Activated naive CD4-positive, alpha-beta T cell treated with anti-CD3 and anti-CD28 coated beads, Interleukin-2, amount 50 U/mL, for 16 hours (primary cell): ENCODE data around the gene AUH.
"Not testable (repeated sequence)": the region's sequence is repeated elsewhere in the genome, so short reads cannot be mapped to it uniquely, and the experiment has no call there.

Source experiments
- DNase-seq: peaks from one replicate; pipeline ENCODE4 v3.0.0-alpha.2; 2020

Gene AUH

GRCh38 chr9:91361291-91362050 is at the start of gene AUH:
Gene AUH, minus strand, starts transcription at chr9:91361918. Its CDS starts 29 bp downstream, at chr9:91361889.
- DNase-seq: peak; percentile 89

- no peak for DNase-seq
These were observed 49.5 kb upstream of the AUH start for GRCh38 chr9:91411096-91411771.

GRCh38 chr9:91410161-91410560 is 48.4 kb upstream of the AUH start:
- DNase-seq: no peak

- DNase-seq: no peak
These were observed 46.8 kb upstream of the AUH start for GRCh38 chr9:91408475-91408874.

- DNase-seq: no peak
These were observed 46.0 kb upstream of the AUH start for GRCh38 chr9:91407580-91408318.

- no peak for DNase-seq
These were observed 43.8 kb upstream of the AUH start for GRCh38 chr9:91405343-91406077.

- DNase-seq: no peak
These were observed 42.2 kb upstream of the AUH start for GRCh38 chr9:91403665-91404543.

GRCh38 chr9:91398926-91399325 is 37.2 kb upstream of the AUH start:
- DNase-seq: no peak

- no peak for DNase-seq
These were observed 34.1 kb upstream of the AUH start for GRCh38 chr9:91395553-91396471.

GRCh38 chr9:91395106-91395552 is 33.4 kb upstream of the AUH start:
- DNase-seq: no peak

GRCh38 chr9:91393826-91394225 is 32.1 kb upstream of the AUH start:
- no peak for DNase-seq

GRCh38 chr9:91392435-91392834 is 30.7 kb upstream of the AUH start:
- no peak for DNase-seq

- no peak for DNase-seq
These were observed 30.1 kb upstream of the AUH start for GRCh38 chr9:91391818-91392217.

- no peak for DNase-seq
These were observed 29.7 kb upstream of the AUH start for GRCh38 chr9:91391412-91391811.

GRCh38 chr9:91389686-91390085 is 28.0 kb upstream of the AUH start:
- DNase-seq: not testable (repeated sequence)

- no peak for DNase-seq
These were observed 25.0 kb upstream of the AUH start for GRCh38 chr9:91386765-91387164.

GRCh38 chr9:91384954-91385353 is 23.2 kb upstream of the AUH start:
- DNase-seq: no peak

GRCh38 chr9:91383577-91383976 is 21.9 kb upstream of the AUH start:
- DNase-seq: no peak

- DNase-seq: no peak
These were observed 20.6 kb upstream of the AUH start for GRCh38 chr9:91382298-91382697.

GRCh38 chr9:91379426-91379825 is 17.7 kb upstream of the AUH start:
- DNase-seq: no peak

GRCh38 chr9:91378695-91379127 is 17.0 kb upstream of the AUH start:
- DNase-seq: no peak
